Activated T-cell treated with anti-CD3 and anti-CD28 coated beads for 1 hour (primary cell): ENCODE results near the gene PRDM16.

Experiments
- DNase-seq: peaks from one replicate; pipeline ENCODE4 v3.0.0-alpha.2; 2020; ENCODE audit warnings: low read depth

The PRDM16 gene

DNA sequence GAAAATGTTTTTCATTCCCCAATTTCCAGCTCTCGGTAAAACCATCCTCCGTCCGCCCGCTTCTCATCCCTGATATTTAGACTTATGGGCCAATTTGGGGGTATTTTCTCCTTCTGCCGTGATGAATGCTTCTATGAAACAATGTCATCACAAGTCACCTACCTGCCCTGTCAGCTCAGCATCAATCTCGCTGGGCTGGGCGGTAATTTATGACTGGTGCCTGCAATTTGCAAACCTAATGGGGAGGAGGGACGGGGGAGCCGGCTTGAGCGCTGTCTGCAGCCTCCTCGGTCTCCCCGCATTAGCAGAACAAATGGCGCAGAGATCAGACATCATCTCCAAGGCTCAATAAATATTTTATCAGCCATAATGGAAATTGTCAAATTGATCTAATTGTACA, 72.1 kb downstream of the PRDM16 start:
- DNase-seq, result no peak

- DNase-seq, result no peak
These were observed 72.8 kb downstream of the PRDM16 start for GRCh38 chr1:3141836-3142235.

DNA sequence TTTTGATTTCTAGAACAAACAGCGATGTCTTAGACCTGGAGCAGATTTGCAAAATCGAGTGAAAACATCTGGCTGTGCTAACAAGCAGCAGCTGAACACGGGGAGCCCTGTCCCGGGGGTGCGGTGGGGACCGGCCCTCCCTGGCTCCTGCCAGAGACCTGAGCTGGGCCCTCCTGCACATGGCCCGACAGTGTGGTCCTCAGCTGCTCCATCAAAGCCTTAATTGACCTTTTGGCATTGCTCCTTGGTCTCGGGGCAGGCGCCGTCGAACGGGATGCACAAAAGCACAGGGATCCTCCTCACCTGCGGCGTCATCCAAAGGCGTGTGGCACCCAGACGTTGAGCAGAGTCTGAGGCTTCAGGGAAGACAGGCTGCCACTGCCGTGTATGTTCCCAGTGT, 73.2 kb downstream of the PRDM16 start:
- no peak for DNase-seq

- DNase-seq, result no peak
These were observed 73.7 kb downstream of the PRDM16 start for GRCh38 chr1:3142751-3143150.

GRCh38 chr1:3145532-3146325, 76.7 kb downstream of the PRDM16 start:
- DNase-seq, result no peak

DNA sequence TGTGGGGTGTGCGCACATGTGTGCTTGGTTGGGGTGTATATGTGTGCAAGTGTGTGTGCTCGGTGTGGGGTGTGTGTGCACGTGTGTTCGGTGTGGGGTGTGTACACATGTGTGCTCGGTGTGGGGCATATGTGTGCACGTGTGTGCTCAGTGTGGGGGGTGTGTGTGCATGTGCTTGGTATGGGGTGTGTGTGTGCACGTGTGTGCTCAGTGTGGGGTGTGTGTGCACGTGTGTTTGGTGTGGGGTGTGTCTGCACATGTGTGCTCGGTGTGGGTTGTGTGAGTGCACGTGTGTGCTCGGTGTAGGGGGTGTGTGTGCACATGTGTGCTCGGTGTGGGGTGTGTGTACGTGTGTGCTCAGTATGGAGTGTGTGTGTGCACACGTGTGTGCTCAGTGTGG, 77.5 kb downstream of the PRDM16 start:
- no peak for DNase-seq

- DNase-seq, result no peak
These were observed 77.9 kb downstream of the PRDM16 start for GRCh38 chr1:3146907-3147306.

- DNase-seq, result no peak
These were observed 79.2 kb downstream of the PRDM16 start for GRCh38 chr1:3148171-3148570.

GRCh38 chr1:3149277-3149676, 80.3 kb downstream of the PRDM16 start:
- no peak for DNase-seq

GRCh38 chr1:3151456-3151855, 82.5 kb downstream of the PRDM16 start:
- DNase-seq, result no peak

DNA sequence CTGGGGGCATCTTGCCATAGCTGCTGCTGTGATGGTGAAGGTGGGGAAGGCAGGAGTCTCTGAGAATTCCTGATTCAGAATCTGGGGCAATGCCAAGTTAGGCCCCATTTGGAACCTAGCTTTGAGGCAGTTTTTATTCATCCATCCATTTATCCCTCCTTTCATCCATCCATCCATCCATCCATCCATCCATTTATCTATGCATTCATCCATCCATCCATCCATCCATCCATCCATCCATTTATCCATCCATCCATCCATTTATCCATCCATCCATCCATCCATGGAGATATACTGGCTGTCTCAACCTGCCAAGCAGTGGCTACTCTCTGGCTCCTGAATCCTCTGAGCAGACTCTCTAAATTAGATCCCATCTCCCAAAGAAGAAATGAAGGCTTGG, 83.1 kb downstream of the PRDM16 start:
- DNase-seq, result no peak

- no peak for DNase-seq
These were observed 84.2 kb downstream of the PRDM16 start for GRCh38 chr1:3153197-3153596.

DNA sequence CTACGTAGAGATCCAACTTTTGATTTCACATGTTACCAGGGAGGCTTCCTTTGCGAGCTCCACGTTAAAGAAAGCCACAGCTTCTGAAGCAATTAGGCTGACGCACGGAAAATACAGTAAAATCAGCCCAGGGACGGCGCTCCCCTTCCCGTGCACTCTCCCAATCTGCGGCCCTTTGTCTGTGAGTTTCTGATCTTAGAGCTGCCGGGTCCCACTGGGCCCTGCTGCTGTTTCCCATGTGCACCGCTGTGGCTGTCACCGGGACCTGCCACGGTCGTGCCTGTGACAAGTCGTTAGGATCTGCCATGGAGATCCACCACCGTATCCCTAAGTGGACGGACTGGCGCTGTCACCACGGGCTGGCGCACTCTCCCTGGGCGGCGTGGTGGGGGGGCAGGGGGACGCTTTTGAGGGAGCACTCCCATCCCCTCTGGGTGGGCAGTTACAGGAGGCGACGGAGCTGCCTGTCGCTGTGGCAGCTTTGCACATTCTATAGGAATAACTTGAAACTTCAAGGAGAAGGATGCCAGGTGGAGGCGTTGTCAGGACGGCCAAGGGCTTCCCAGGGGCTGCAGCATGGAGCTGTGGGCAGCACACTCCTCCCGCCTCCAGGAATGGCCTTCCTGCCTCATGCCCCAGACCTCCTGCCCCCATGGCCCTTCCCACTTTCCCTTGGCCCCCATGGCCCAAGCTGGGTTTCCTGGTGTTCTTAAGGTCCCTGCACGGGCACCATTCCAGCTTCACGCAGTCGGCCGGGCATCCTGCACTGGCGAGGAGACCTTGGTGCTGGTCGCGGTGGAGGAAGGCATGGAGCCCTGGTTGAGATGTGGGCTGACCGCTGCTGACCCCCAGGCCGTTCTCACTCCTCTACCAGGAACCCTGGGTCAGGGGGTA, 85.1 kb downstream of the PRDM16 start:
- DNase-seq, result no peak

DNA sequence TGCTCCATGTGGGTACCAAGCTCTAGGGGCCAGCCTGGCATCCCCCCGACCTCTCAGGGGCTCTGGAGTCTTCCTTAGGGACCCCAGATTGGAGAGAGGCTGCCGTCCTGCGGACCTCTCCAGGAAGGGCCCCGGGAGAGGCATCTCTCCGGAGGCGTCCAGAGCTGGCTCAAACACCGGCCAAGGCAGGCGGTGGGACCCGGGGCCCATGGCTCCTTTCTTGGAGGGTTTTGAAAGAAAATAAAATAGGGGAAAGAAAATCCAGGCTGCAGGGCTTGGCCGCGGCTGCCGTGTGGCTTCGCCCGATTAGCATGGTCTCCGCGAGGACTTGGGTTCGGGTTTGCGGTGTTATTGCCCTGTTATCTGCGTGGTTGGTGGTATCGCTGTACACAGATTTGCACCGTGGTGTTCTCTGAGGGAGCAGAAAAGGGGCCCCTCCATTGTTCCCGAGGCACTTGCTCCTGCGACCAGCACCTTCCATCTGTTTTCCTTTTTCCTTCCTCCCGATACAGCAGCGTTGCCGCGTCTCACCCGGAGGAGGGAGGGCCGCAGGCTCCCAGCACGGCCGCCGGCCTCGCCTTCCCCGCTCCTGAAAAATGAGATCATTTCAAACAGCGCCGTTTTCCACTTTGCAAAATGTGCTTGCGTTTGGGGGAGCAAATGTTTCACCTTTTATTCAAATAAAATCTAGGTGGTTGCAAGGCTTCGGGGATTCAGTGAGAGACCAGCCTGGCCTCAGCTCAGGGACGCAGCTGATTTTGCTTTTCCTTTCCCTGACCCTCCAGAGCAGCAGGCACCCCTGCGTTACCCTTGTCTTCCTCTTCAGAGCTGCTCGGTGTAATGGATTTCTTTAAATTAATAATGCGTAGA, 86.3 kb downstream of the PRDM16 start:
- DNase-seq, result no peak

DNA sequence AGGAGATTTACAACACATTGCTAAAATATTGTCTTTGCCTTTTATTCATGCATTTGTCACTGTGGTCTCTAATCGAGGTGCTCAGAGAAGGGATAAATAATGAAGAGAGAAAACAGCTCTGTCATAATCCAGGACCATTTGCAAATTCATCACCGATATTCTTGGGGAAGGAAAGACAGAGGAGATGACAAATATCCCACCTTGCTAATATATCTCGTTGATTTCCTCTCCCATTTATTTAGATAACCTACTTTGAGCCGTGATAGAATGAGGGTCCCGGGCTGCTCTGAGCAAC, 86.9 kb downstream of the PRDM16 start:
- no peak for DNase-seq

DNA sequence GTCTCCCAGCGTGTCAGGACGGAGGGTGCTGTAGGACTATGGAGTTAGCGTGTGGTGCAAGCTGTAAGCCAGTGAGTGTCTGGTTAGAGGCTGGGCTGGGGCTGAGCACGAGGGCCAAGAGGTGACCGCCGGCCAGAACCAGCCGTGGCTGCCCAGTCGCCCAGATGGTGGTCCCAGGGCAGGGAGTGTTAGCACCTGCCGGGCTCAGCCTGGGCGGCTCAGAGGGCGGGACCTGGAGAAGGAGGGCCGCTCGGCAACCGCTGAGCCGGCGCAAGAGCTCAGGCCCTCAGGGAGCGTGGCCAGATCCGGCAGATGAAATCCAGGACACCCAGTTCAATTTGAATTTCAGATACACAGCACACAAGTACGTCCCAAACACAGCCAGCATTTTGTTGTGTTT, 87.9 kb downstream of the PRDM16 start:
- DNase-seq, result no peak

- no peak for DNase-seq
These were observed 89.3 kb downstream of the PRDM16 start for GRCh38 chr1:3158347-3158746.

- DNase-seq, result no peak
These were observed 90.1 kb downstream of the PRDM16 start for GRCh38 chr1:3159121-3159520.

DNA sequence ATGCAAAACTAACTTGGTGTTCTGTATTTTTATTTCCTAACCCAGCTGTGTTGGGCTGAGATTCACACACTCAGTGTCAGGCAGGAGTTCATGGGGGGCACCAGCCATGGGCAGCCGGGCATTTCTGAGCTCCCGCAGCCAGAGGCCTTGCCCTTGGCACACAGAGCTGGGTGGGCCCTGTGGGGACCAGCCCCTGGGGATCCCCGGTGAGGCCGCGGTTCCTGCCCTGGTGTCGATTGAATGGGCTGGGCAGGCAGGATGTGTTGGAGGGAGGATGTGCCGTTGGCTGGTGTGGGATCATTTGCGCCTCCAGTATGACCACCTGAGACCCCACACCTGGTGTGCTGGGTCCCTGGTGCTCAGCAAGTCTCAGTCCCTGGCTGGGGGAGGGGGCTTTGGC, 91.0 kb downstream of the PRDM16 start:
- DNase-seq, result no peak

GRCh38 chr1:3160647-3161145, 91.7 kb downstream of the PRDM16 start:
- DNase-seq, result no peak

DNA sequence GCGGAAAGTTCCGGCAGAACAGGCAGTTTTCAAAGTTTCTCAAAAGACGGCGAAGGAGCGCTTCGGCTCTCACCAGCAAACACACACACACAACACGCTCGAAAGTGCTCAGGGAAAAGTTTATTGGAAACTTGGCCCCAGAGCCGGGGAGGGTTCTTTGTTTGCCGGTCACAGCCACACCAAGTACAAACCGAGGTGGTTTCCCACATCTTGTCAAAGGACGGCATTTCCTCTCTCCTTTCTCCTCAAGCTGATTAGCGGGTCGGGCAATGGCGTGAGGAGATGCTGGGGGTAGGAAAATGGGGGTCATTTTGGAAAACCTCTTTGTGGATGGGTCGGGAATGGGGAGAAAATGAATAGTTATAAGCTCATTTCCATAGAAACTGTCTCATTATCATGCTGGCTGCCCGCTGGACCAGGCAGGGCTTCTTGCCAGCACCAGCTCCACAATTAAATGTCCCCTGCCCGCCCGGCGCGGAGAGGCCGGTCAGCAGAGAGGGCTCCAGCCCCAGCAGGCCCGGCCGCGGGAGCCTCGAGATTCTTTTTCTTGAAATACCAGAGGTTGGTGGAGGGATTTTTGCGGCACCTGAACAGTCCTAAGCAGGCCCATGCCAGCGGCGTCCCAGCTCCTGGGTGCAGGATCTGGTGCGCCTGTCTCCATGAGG, 92.3 kb downstream of the PRDM16 start:
- no peak for DNase-seq
